Measurements from ENCODE around the gene SIDT1.
"Not testable (repeated sequence)": the region's sequence is repeated elsewhere in the genome, so short reads cannot be mapped to it uniquely, and the experiment has no call there.

SIDT1 gene

GRCh38 chr3:113626503-113627371 lies 94.4 kb downstream of the SIDT1 start:
- no peak overlapping the region for H3K4me3 ChIP-seq (ENCODE audit: low read length)
- no peak for DNase-seq (ENCODE audit: low read depth, low spot score)

GRCh38 chr3:113628316-113628715 lies 96.0 kb downstream of the SIDT1 start:
- no peak overlapping the region for H3K4me3 ChIP-seq (ENCODE audit: low read length)
- DNase-seq (ENCODE audit: low read depth, low spot score) = no peak

- DNase-seq (ENCODE audit: low read depth, low spot score) = no peak
- H3K4me3 ChIP-seq (ENCODE audit: low read length) = no peak overlapping the region
Observed at GRCh38 chr3:113628788-113629187, 96.4 kb downstream of the SIDT1 start.

GRCh38 chr3:113629584-113630421 lies 97.4 kb downstream of the SIDT1 start:
- no peak overlapping the region for H3K4me3 ChIP-seq (ENCODE audit: low read length)
- DNase-seq (ENCODE audit: low read depth, low spot score) = no peak

GRCh38 chr3:113630956-113631542 lies 98.7 kb downstream of the SIDT1 start:
- DNase-seq (ENCODE audit: low read depth, low spot score) = no peak
- no peak overlapping the region for H3K4me3 ChIP-seq (ENCODE audit: low read length)

- no peak overlapping the region for H3K4me3 ChIP-seq (ENCODE audit: low read length)
- no peak for DNase-seq (ENCODE audit: low read depth, low spot score)
Observed at GRCh38 chr3:113631573-113631972, 99.2 kb downstream of the SIDT1 start.

- DNase-seq (ENCODE audit: low read depth, low spot score) = no peak
- H3K4me3 ChIP-seq (ENCODE audit: low read length) = no peak overlapping the region
Observed at GRCh38 chr3:113634782-113635474, 102.6 kb downstream of the SIDT1 start.

- not testable (repeated sequence) for DNase-seq (ENCODE audit: low read depth, low spot score); H3K4me3 ChIP-seq (ENCODE audit: low read length)
Observed at GRCh38 chr3:113636034-113636433, 103.7 kb downstream of the SIDT1 start.

- no peak overlapping the region for H3K4me3 ChIP-seq (ENCODE audit: low read length)
- no peak for DNase-seq (ENCODE audit: low read depth, low spot score)
Observed at GRCh38 chr3:113637756-113638155, 105.4 kb downstream of the SIDT1 start.

- H3K4me3 ChIP-seq (ENCODE audit: low read length) = no peak overlapping the region
- DNase-seq (ENCODE audit: low read depth, low spot score) = no peak
Observed at GRCh38 chr3:113638910-113639309, 106.6 kb downstream of the SIDT1 start.

GRCh38 chr3:113643583-113643982 lies 111.2 kb downstream of the SIDT1 start:
- no peak for DNase-seq (ENCODE audit: low read depth, low spot score)

GRCh38 chr3:113648524-113648923 lies 116.2 kb downstream of the SIDT1 start:
- H3K4me3 ChIP-seq (ENCODE audit: low read length) = no peak overlapping the region
- no peak for DNase-seq (ENCODE audit: low read depth, low spot score)

More at GRCh38 chr3:113643583-113643982, 111.2 kb downstream of the SIDT1 start:
- no peak overlapping the region for H3K4me3 ChIP-seq (ENCODE audit: low read length)

GRCh38 chr3:113649174-113649845 lies 117.0 kb downstream of the SIDT1 start:
- H3K4me3 ChIP-seq (ENCODE audit: low read length) = no peak overlapping the region
- no peak for DNase-seq (ENCODE audit: low read depth, low spot score)

- H3K4me3 ChIP-seq (ENCODE audit: low read length) = no peak overlapping the region
- DNase-seq (ENCODE audit: low read depth, low spot score) = no peak
Observed at GRCh38 chr3:113654310-113654709, 122.0 kb downstream of the SIDT1 start.

GRCh38 chr3:113654851-113655250 lies 122.5 kb downstream of the SIDT1 start:
- no peak overlapping the region for H3K4me3 ChIP-seq (ENCODE audit: low read length)
- no peak for DNase-seq (ENCODE audit: low read depth, low spot score)

GRCh38 chr3:113658107-113658506 lies 125.8 kb downstream of the SIDT1 start:
- DNase-seq (ENCODE audit: low read depth, low spot score) = no peak
- H3K4me3 ChIP-seq (ENCODE audit: low read length) = no peak overlapping the region

GRCh38 chr3:113659101-113659541 lies 126.8 kb downstream of the SIDT1 start:
- peak; percentile 31 for DNase-seq (ENCODE audit: low read depth, low spot score)
- no peak overlapping the region for H3K4me3 ChIP-seq (ENCODE audit: low read length)

GRCh38 chr3:113659996-113660395 lies 127.6 kb downstream of the SIDT1 start:
- H3K4me3 ChIP-seq (ENCODE audit: low read length) = no peak overlapping the region
- DNase-seq (ENCODE audit: low read depth, low spot score) = no peak

- no peak overlapping the region for H3K4me3 ChIP-seq (ENCODE audit: low read length)
- DNase-seq (ENCODE audit: low read depth, low spot score) = no peak
Observed at GRCh38 chr3:113660458-113660857, 128.1 kb downstream of the SIDT1 start.
